ENCODE data around the gene CKMT2.
A peak's percentile ranks its signal among the peaks of the same experiment; 100 is the strongest.
"Not testable (repeated sequence)": the region's sequence is repeated elsewhere in the genome, so short reads cannot be mapped to it uniquely, and the experiment has no call there.

Gene CKMT2

DNA sequence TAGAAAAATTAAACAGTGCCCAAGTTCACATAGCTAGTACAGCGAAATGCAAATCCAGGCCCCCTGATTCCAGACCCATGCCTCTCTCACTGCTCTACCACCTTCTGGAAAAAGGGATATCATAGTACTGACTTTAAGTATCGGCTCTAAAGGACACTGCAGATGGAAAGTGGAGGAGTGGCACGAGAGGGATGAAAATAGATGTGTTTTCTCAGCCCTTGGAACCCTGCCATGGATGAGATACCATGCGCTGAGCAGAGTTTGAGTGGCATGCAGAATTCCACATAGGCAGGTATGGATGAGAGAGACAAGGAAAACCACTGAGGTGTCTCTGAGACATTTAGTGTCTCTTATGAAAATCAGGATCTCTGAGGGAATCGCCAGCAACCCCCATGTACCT lies 18.8 kb downstream of the CKMT2 start:
- no peak for DNase-seq (ENCODE audit: low read depth)

DNA sequence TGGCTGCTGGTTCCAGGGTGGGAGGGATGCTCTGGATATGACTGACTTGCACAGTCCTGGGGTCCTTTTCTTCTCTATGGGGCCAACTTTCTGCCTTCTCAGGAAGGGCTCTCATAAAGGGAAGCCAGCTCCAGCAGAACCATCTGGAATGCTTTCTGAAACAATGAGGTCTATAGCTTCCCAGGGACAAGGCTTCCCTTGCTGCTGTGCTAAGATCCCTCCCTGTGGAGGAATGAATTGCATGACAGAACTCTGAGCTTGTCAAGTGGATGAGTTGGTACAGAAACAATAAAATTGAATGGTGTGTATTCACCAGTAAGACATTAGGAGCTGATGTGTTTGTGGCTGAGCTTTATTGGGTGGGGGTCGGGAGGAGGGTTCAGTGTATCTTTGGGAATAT lies 19.8 kb downstream of the CKMT2 start:
- no peak for DNase-seq (ENCODE audit: low read depth)

DNA sequence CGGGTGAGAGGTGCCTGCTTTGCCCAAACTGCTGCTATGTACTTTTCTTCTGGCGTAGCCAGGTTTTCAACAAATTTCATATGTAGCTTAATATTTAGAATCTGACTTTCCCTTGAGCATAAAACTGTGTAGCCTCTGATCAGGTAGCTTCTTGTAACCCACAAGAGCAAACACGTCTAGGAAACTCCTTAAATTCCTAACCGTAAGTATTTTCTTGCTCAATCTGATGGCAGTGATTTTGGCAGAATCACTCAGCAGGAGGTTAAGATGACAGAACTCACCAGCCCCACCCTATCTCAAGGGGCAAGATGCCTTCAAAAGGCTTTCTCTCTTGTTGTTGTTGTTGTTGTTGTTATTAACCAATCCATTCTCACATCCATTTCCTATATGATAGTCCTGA lies 20.8 kb downstream of the CKMT2 start:
- DNase-seq (ENCODE audit: low read depth) = no peak

DNA sequence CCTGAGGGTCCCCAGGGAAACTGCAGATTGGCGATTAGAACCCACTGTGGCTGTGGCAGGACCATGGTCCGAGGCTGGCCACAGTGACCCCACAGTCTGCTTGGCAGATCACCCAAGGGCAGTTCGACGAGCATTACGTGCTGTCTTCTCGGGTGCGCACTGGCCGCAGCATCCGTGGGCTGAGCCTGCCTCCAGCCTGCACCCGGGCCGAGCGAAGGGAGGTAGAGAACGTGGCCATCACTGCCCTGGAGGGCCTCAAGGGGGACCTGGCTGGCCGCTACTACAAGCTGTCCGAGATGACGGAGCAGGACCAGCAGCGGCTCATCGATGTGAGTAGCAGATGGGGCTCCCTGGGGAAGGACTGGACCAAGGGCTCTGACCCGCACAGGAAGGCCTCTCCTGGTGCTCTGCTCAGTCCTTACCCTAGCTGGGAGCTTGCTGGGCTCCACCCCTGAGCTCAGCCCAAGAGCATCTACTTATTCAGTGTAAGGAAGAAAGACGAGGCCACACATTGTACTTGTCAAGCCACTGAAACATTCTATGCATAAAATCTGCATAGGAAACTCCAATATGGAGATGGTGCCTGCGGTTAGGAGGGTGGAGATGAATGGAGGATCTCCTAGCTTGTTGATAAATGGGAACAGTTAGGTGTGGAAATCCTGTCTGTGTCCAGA lies 21.9 kb downstream of the CKMT2 start:
- DNase-seq (ENCODE audit: low read depth) = no peak

DNA sequence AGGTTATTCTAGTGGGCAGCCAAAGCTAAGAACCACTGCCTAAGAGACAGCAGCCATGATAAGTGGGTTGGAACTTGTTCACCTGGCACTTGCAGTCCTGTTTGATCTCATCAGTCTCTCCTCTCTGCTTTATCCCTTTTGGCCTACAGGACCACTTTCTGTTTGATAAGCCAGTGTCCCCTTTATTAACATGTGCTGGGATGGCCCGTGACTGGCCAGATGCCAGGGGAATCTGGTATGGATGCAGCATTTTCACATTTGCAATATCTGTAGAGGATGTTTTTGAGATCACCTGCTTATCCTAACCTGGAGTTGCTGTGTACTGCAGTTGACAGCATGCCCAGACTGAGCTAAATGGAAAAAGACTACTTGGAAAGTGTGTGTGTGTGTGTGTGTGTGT lies 23.6 kb downstream of the CKMT2 start:
- DNase-seq (ENCODE audit: low read depth) = no peak

DNA sequence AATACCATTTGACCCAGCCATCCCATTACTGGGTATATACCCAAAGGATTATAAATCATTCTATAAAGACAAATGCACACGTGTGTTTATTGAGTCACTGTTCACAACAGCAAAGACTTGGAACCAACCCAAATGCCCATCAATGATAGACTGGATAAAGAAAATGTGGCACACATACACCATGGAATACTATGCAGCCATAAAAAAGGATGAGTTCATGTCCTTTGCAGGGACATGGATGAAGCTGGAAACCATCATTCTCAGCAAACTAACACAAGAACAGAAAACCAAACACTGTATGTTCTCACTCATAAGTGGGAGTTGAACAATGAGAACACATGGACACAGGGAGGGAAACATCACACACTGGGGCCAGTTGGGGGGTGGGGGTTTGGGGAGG lies 29.7 kb downstream of the CKMT2 start:
- not testable (repeated sequence) for DNase-seq (ENCODE audit: low read depth)

DNA sequence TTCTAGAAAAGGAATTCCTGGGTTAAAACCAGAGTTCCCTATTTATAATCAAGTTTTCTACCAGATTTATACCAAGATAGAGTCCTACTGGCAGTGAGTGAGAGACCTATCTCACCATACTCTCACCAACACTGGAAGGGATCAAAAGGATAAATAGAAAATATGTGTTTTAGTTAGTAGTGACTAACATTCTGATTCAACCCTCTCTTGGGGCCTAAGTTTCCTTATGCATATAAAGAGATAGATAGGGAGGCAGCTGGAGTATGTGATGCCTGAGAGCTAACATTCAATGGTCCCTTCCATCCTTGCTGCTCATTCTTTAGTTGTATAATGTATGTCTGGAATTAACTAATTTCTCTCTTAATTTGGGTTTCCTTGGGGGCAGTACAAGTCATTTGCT lies 32.0 kb downstream of the CKMT2 start:
- no peak for DNase-seq (ENCODE audit: low read depth)

DNA sequence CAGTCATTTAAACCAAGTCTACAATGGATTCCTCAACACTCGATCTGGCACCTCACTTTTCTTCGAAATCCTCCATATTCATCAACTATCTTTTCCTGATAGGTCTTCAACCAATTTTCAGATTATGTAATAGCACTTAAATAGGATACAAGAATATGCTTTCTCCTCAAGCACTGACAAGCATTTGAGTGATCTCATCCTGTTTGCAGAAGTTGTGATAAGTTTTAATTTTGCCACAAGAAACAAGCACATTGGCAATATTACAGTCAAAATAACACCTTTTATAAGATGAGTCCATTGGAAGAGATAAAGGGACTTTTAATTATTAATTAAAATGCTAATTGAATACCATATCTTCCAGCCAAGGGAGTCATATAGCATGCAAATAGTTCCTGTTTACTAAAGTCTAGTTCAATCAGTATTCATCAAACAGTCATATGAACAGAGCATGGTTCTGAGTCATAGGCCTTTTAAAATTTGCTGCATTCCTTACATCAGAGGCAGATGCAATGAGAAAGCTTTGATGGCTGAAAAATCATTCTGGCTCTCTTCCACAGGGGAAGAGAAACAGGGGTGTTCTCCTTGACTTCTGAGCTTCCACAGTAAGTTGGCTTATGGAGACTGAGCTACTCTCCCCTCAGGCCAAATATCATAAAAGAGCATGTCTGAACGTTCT lies 35.5 kb downstream of the CKMT2 start:
- peak; percentile 66 for DNase-seq (ENCODE audit: low read depth)

DNA sequence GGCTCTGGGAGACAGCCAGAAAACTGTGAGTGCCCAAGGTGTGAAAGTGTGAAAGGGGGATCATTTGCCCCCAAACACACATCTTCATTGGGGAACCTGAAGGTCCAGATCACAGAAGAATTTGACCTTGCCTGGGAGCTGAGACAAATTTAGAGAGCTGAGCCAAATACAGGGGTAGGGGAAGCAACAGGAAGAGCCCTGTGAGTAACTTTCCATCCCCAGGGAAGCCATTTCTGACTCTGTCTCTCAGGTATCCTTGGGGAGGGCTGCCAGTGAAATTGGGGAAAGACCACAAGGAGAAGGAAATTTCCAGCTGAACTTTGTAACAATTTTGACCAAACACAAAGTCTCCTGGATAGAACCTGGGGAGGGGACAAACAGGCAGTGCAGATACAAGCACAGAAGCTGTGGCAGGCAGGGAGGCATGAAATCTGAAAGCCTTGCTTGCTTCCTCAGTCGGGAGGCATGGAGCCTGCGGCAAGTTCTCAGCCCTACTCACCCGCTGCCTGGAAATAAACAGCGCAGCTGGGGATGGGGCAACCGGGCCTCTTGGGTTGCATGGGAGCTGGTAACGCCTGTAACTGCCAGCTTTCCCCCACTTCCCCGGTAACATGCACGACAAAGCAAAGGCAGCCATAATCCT lies 36.8 kb downstream of the CKMT2 start:
- DNase-seq (ENCODE audit: low read depth) = no peak

DNA sequence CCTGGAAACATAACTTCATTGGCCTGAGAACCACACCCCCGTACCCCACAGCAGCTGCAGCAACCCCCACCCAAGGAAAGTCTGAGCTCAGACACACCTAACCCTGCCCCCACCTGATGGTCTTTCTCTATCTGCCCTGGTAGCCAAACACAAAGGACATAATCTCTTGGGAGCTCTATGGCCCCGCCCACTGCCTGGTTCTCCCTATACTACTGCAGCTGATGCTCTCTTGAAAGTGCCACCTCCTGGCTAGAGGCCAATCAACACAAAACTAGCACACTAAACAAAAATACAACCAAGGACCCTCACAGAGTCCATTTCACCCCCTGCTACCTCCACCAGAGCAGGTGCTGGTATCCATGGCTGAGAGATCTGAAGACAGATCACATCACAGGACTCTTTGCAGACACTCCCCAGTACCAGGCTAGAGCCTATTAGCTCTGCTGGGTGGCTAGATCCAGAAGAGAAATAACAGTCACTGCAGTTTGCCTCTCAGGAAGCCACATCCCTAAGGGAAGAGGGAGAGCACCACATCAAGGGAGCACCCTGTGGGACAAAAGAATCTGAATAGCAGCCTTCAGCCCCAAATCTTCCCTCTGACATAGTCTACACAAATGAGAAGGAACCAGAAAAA lies 37.4 kb downstream of the CKMT2 start:
- DNase-seq (ENCODE audit: low read depth) = not testable (repeated sequence)

DNA sequence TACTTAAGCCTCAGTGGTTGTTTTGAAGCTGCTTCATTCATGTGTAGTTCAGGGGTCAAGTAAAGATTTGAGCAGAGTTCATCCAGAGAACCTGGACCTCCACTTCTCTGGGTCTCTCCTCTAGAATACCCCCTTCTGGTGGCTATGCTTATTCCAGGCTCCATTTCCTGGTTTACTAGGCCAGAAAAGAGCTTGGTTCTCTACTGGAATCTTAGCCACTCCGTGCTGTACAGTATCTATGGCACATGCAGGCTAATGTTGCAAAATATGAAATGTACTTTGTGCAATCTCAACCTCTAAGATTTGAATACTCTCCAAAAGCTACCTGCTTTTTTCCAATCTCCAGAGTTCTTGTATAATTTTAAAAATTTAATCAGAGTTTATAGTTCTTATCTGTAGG lies 50.9 kb downstream of the CKMT2 start:
- no peak for DNase-seq (ENCODE audit: low read depth)

DNA sequence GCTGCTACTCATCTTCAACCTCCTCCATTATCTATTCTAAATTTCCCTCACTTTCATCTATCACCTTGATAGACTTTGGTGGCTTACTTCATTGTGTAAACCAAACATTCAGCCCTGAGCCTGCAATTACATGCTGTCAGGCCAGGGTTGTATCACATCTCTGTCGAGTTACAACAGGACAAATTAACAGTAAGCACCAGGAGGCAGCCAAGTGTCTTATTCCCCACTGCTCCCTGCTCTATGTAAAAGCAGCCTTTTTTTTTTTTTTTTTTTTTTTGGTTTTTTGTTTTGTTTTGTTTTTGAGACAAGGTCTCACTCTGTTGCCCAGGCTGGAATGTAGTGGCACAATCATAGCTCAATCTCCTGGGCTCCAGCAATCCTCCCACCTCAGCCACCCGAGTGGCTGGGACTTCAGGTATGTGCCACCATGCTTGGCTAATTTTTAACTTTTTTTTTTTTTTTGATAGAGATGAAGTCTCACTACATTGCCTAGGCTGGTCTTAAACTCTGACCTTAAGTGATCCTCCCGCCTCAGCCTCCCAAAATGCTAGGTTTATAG lies 53.0 kb downstream of the CKMT2 start:
- DNase-seq (ENCODE audit: low read depth) = no peak

DNA sequence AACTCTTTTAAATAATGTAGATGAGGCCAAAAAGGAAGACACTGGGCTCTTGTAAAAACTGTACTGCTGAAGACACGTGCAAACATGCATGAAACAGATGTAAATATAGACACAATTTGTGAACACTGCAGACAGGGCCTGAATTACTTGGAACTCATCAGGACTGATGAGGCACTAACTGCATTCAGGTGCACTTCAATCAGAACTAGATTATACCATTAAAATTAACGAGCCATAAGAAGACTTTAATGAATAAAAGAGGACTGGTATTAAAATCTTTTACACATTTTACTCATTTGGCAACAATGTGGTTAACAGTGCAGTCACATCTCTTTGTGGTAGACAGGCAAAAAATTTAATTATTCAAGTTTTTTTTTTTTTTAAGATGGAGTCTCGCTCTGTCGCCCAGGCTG lies 54.9 kb downstream of the CKMT2 start:
- no peak for DNase-seq (ENCODE audit: low read depth)

DNA sequence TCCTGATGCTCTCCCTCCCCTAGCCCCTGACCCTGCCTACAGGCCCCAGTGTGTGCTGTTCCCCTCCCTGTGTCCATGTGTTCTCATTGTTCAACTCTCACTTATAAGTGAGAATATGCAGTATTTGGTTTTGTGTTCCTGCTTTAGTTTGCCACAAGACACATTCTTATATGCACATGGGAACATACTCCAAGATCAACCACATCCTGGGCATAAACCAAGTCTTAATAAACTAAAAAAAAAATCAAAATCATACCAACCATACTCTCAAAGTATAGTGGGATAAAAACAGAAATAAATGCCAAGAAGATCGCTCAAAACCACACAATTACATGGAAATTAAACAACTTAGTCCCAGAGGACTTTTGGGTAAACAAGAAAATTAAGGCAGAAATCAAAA lies 57.0 kb downstream of the CKMT2 start:
- DNase-seq (ENCODE audit: low read depth) = no peak

DNA sequence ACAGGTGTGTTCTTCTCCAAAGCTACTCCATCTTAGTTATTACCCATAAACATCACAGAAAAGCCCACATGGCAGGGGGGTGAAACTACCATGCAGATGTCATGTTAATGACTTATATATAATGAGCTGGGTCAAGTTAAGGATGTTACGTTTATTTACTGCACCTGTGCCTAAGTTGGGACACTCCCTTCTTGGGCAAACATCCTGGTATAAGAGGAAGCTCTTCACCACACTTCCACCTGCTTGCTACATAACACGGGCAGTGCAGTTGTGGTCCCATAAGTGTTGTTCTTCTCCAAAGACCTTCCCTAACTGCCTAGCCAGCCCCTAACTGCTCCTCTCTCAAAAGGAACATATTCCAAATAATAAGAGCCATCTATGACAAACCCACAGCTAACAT lies 59.0 kb downstream of the CKMT2 start:
- DNase-seq (ENCODE audit: low read depth) = no peak

DNA sequence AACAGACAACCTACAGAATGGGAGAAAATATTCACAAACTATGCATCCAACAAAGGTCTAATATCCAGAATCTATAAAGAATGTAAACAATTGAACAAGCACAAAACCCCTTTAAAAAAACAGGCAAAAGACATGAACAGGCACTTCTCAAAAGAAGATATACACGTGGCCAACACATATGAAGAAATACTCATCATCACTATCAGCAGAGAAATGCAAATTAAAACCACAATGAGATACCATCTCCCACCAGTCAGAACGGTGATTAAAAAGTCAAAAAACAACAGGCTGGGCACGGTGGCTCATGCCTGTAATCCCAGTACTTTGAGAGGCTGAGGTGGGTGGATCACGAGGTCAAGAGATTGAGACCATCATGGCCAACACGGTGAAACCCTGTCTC lies 60.9 kb downstream of the CKMT2 start:
- DNase-seq (ENCODE audit: low read depth) = not testable (repeated sequence)

DNA sequence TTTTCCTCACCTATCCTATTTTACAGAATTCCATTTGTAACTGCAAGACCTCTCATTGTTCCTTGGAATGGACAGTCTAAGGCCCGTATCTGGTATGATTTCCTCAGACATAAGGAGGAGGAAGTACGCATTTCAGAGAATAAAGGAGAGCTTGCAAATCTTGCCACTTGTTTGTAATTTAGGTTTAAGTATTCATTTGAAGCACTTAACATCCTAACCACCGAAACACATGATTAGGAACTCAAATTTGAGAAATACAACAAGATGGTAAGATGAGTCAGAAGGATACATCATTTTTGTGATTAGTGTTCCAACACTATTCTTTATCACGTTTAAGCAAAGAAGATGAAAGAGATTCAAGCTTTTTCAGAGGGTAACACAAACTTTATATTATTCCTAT lies 64.4 kb downstream of the CKMT2 start:
- no peak for DNase-seq (ENCODE audit: low read depth)

DNA sequence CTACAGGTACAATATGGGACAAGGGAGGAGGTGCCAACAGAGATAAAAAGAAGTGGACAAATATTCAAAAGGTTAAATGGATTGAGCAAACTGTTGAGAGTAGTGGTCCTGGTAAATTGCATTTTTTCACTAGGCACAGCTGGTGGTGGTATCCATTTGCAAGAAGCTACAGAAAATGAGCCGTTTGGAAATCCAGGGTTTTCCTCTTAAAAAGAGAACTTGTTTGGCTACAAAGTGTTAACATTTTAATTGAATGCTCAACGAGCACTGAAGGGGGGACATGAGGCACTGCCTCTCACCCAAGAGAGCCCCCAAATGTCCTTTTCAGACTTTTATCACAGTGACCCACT lies 67.8 kb downstream of the CKMT2 start:
- DNase-seq (ENCODE audit: low read depth) = no peak

DNA sequence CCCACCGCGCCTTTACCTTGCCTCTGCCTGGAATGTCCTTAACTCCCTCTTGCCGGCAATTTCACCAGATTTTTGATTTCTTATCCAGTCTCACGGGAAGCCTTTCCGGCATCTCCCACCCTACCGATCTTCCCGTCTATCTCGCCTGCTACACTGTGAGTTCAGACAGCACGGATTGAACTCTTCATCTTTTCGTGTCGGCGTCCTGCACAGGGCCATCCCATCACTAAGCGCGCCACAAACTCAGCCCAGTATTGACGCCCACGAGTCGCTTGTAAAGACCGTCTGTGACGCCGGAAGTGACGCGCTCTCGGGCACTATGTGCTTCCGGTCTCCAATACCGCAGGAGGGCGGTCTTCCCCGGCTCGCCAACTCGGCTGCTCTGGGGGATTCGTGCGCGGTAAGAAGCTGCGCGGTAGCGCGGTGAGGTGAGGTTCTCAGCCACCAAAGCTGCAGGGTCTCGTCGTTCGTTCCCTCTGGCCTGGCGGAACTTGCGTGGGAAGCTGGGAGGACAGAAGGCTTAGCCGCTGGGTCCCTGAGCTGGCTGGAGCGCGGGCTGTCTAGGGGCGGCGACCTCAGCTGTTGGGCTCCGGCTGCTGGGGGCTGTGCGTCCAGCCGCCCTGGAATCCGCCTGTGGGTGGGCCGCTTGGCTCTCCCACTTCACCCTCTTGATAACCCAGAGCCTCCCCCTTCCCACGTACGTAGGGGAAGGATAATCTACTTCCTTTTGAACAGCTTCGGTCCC lies 68.3 kb downstream of the CKMT2 start, which contains the start of gene ZCCHC9:
Gene ZCCHC9 (plus strand): TSS at position 317 of the 745 bp plus-strand sequence. CDS start 3,171 bp downstream, outside the sequence.
- peak; percentile 90 for DNase-seq (ENCODE audit: low read depth)

DNA sequence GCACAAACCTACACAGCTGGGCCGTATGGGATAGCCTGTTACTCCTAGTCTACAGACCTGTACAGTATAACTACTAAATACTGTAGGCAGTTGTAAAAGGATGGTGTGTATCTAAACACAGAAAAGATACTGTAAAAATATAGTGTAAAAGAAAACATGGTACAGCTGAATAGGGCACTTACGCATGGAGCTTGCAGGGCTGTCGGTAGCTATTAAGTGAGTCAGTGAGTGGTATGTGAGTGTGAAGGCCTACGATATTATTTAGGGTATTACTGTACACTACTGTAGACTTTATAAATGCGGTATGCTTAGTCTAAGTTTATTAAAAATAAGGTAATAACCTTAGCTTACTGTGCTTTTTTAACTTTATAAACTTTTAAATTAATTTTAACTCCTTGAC lies 69.5 kb downstream of the CKMT2 start:
- no peak for DNase-seq (ENCODE audit: low read depth)

DNA sequence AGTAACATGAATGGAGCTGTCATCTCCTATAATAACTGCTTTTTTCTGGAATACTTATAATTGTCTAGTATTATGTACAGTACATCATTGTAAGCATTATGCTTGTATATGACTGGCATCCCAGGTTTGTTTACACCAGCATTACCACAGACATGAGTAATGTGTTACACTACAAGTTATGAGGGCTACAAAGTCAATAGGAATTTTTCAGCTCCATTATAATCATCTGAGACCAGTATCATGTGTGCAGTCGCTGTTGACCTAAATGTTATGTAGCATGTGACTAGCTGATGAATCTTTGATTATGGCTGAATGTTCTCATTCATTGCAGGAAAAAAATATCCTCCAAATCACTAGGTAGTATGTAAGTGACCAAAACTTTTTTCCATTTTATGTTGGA lies 70.4 kb downstream of the CKMT2 start:
- no peak for DNase-seq (ENCODE audit: low read depth)

DNA sequence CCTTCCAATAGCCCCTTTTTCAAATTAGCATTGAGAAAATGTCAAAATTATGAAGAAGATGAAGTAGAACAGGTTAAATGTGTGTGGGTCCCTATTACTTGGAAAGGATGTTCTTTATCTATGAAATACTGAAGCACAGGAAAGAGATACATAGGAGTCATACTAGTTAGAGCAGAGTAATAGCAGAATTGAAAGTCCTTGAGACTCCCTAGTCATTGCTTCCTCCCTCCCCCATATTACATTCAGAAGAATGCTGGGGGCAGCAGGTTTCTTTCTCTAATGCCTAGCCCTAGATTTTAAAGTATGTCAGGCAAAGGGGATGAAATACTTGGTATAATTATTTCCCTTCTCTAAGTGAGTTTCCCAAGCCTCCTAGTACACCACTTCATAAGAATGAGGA lies 72.7 kb downstream of the CKMT2 start:
- DNase-seq (ENCODE audit: low read depth) = no peak

Measured in fibroblast of the conjunctiva (primary cell).